DMS 273 (cell line): Measurements from ENCODE around the gene STEAP1.

Experiments used
- DNase-seq: peaks from one replicate; lab custom pipeline; 2025; ENCODE audit not compliant: unreplicated experiment; lab: John Stamatoyannopoulos, UW

Gene STEAP1

DNA sequence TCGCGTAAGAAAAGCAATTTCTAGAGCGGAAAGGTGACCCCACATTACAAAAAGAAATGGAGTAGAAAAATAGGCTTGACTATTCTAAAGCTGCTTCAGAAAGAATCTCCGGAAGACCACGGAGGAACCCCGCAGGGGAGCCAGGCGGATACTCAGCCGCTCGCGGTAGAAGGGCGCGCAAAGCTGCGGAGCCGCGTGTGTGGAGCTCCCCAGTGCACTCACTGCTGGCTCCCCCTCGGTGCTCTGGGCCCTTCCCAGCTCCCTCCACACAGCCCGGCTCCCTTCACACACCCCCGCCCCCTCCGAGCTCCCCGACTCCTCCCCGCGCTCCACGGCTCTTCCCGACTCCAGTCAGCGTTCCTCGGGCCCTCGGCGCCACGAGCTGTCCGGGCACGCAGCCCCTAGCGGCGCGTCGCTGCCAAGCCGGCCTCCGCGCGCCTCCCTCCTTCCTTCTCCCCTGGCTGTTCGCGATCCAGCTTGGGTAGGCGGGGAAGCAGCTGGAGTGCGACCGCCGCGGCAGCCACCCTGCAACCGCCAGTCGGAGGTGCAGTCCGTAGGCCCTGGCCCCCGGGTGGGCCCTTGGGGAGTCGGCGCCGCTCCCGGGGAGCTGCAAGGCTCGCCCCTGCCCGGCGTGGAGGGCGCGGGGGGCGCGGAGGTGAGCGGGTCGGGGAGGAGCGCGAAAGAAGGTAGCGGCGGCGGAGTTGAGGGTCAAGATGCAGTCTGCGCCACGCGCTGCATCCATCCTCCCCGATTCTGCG, 57.3 kb downstream of the STEAP1 start, which contains the start of gene STEAP2:
Gene STEAP2, plus strand, starts transcription at position 350 of the 758 bp plus-strand sequence. CDS start 13,343 bp downstream, outside the sequence.
- peak; percentile 94 for DNase-seq

- DNase-seq = no peak
These were observed 57.9 kb downstream of the STEAP1 start for GRCh38 chr7:90212149-90212495.

DNA sequence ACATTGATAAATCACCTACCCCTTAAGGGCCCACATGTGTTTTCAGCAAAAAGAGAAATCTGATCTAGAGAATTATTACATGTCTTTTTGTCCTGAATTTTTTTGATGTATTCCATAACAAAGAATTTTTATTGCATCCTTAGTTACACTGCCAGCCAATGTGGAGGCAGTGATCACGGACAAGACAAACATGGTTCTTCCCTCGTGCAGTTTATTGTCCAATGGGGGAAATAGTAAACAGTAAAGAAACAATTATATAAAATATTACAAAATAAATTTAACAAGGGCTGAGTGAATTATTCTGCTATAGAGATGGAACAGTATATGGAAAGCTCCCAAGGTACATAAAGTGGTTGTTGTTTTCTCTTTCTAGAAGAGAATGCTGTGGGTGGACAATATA, 59.3 kb downstream of the STEAP1 start:
- no peak for DNase-seq
